GM19438 (cell line): ENCODE data around the gene ASTN2.

Experiments
- ATAC-seq: cut with Tn5 transposase; IDR thresholded peaks from one replicate; pipeline ENCODE4 v1.9.1; 2021; ENCODE audit warnings: low read depth; ENCODE audit not compliant: unreplicated experiment

Gene ASTN2

GRCh38 chr9:117305454-117305853, 109.4 kb downstream of the ASTN2 start:
- ATAC-seq: no peak

- no peak for ATAC-seq
Measured at GRCh38 chr9:117304549-117304948, 110.3 kb downstream of the ASTN2 start.

GRCh38 chr9:117303643-117304230, 111.1 kb downstream of the ASTN2 start:
- ATAC-seq: no peak

GRCh38 chr9:117302487-117302886, 112.4 kb downstream of the ASTN2 start:
- no peak for ATAC-seq

GRCh38 chr9:117300371-117301110, 114.3 kb downstream of the ASTN2 start:
- ATAC-seq: no peak

GRCh38 chr9:117296453-117296852, 118.4 kb downstream of the ASTN2 start:
- no peak for ATAC-seq

GRCh38 chr9:117293206-117294114, 121.4 kb downstream of the ASTN2 start:
- no peak for ATAC-seq

GRCh38 chr9:117290856-117291622, 123.8 kb downstream of the ASTN2 start:
- ATAC-seq: no peak

GRCh38 chr9:117290306-117290840, 124.5 kb downstream of the ASTN2 start:
- no peak for ATAC-seq

GRCh38 chr9:117286245-117286644, 128.6 kb downstream of the ASTN2 start:
- no peak for ATAC-seq

GRCh38 chr9:117284414-117284813, 130.4 kb downstream of the ASTN2 start:
- ATAC-seq: no peak

GRCh38 chr9:117282541-117282940, 132.3 kb downstream of the ASTN2 start:
- no peak for ATAC-seq

- ATAC-seq: no peak
Measured at GRCh38 chr9:117278471-117279035, 136.3 kb downstream of the ASTN2 start.

- ATAC-seq: no peak
Measured at GRCh38 chr9:117278020-117278419, 136.8 kb downstream of the ASTN2 start.

GRCh38 chr9:117276444-117276843, 138.4 kb downstream of the ASTN2 start:
- ATAC-seq: no peak

- no peak for ATAC-seq
Measured at GRCh38 chr9:117273612-117274011, 141.2 kb downstream of the ASTN2 start.

- ATAC-seq: no peak
Measured at GRCh38 chr9:117268847-117269446, 145.9 kb downstream of the ASTN2 start.

GRCh38 chr9:117266855-117267497, 147.9 kb downstream of the ASTN2 start:
- ATAC-seq: no peak

GRCh38 chr9:117265253-117265652, 149.6 kb downstream of the ASTN2 start:
- ATAC-seq: no peak
